Osteoblast (primary cell): ENCODE results near the gene ADAMTS18. TPM values are rescaled to one million over a fixed set of nuclear protein-coding genes. Genes with fewer than 3 reads are reported as not detected.

ENCODE experiments used
- DNase-seq: peaks from one replicate; pipeline ENCODE4 v3.0.0; 2011; ENCODE audit warnings: low spot score, mixed read lengths; ENCODE audit not compliant: insufficient read length; ENCODE audit errors: missing footprints
- H2AFZ ChIP-seq: 2 replicates; pipeline ENCODE4 v1.6.0; 2011; ENCODE audit warnings: mild to moderate bottlenecking, low read length
- H3K27ac ChIP-seq: 2 replicates; pipeline ENCODE4 v1.5.1; 2011; ENCODE audit warnings: mild to moderate bottlenecking, low read depth, low read length, moderate library complexity
- H3K27me3 ChIP-seq: 2 replicates; pipeline ENCODE4 v1.6.0; 2012; ENCODE audit warnings: mild to moderate bottlenecking, control low read depth, inconsistent platforms, low read length, moderate library complexity; ENCODE audit not compliant: insufficient read depth
- H3K36me3 ChIP-seq: 2 replicates; pipeline ENCODE4 v1.5.1; 2011; ENCODE audit warnings: mild to moderate bottlenecking, low read length, control low read depth, moderate library complexity; ENCODE audit not compliant: insufficient read depth
- H3K4me1 ChIP-seq: 2 replicates; pipeline ENCODE4 v1.5.1; 2011; ENCODE audit warnings: mild to moderate bottlenecking, low read length, control low read depth, moderate library complexity; ENCODE audit not compliant: insufficient read depth
- H3K4me2 ChIP-seq: 2 replicates; pipeline ENCODE4 v1.6.0; 2011; ENCODE audit warnings: mild to moderate bottlenecking, low read length; ENCODE audit not compliant: insufficient read depth
- H3K4me3 ChIP-seq: fragments of 200-600 bp; sonication (generic); 3 replicates; pipeline ENCODE4 v1.5.1; 2012; ENCODE audit warnings: mild to moderate bottlenecking, low read length, inconsistent platforms; ENCODE audit not compliant: insufficient read depth
- H3K79me2 ChIP-seq: 2 replicates; pipeline ENCODE4 v1.6.0; 2012; ENCODE audit warnings: mild to moderate bottlenecking, low read length, control low read depth, inconsistent platforms; ENCODE audit not compliant: insufficient read depth
- H3K9me3 ChIP-seq: 2 replicates; pipeline ENCODE4 v1.5.1; 2011; ENCODE audit warnings: low read depth, low read length, control low read depth
- H4K20me1 ChIP-seq: 2 replicates; pipeline ENCODE4 v1.6.0; 2012; ENCODE audit warnings: mild to moderate bottlenecking, low read length, control low read depth; ENCODE audit not compliant: insufficient read depth
- CTCF ChIP-seq: IDR thresholded peaks from 2 replicates; pipeline ENCODE4 v1.5.1; 2011; ENCODE audit warnings: mild to moderate bottlenecking, low read depth, low read length, moderate library complexity; ENCODE audit errors: extremely low read depth
- total RNA-seq: library from RNA; depleted of rRNA; stranded (reverse); fragments of >200 nt; gene quantifications from 2 replicates; pipeline ENCODE4 v1.2.3, GENCODE V29; 2012

Gene ADAMTS18
- total RNA-seq, 1 donor, result not detected

DNA sequence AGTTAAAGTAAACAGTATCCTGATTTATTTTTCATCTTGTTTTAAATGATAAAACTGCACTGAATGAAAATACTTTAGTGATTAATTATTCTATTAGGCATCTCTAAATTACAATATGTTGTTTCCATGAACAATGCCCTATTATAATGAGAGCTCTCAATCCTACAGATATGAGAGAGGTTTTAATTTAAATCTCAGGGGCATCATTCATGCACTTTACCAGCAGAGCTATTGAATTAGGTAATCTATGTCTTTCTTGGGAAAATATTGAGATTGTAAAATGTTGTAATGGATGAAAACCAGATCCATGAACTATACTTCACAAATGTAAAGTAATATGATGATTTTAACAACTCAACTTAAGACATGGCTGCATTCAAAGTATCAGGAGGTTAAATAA, 103.8 kb downstream of the ADAMTS18 start:
- Histone ChIP-seq H3K4me1 (no peaks in the 10 kb centered on the region), H3K4me2 (no peak overlapping the region), H3K27ac (no peak overlapping the region), H3K9me3 (no peaks in the 10 kb centered on the region), H3K27me3 (no peaks in the 10 kb centered on the region), H3K4me3 (no peak overlapping the region), H2AFZ (no peak overlapping the region), H3K79me2 (no peaks in the 10 kb centered on the region), H3K36me3 (no peaks in the 10 kb centered on the region), H4K20me1 (no peaks in the 10 kb centered on the region)
- DNase-seq, result no peak
- TF ChIP-seq CTCF, result no peak

GRCh38 chr16:77330332-77331042, 104.3 kb downstream of the ADAMTS18 start:
- no peak overlapping the region for H3K27ac ChIP-seq

DNA sequence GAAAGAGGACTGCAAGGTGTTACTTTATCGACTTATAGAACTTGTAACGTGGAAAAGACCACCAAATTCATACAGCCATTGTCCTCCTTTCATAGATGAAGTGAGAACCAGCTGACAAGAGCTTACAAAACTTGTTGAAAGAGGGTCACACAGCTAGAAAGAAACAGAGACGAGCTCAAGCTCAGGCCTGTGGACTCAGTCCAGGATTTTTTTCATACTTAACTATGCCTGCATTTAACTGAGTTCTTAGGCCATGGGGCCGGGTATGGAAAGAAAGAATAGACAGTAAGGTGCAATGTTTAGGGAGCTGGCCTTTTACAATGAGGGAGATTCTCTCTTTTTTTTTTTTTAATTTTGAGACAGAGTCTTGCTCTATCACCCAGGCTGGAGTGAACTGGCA, 106.1 kb downstream of the ADAMTS18 start:
- no peak for DNase-seq
- no peaks in the 10 kb centered on the region for H3K36me3 ChIP-seq
- H3K27ac ChIP-seq, result no peak overlapping the region
- H3K9me3 ChIP-seq, result no peaks in the 10 kb centered on the region
- H4K20me1 ChIP-seq, result no peaks in the 10 kb centered on the region
- no peaks in the 10 kb centered on the region for H3K79me2 ChIP-seq
- TF ChIP-seq CTCF, result no peak
- no peaks in the 10 kb centered on the region for H3K27me3 ChIP-seq
- H2AFZ ChIP-seq, result no peak overlapping the region
- H3K4me1 ChIP-seq, result no peaks in the 10 kb centered on the region
- H3K4me3 ChIP-seq, result no peak overlapping the region
- H3K4me2 ChIP-seq, result no peak overlapping the region

More at GRCh38 chr16:77330332-77331042, 104.3 kb downstream of the ADAMTS18 start:
- no peaks in the 10 kb centered on the region for H3K79me2 ChIP-seq
- H3K4me2 ChIP-seq, result no peak overlapping the region
- no peaks in the 10 kb centered on the region for H4K20me1 ChIP-seq
- H2AFZ ChIP-seq, result no peak overlapping the region
- no peaks in the 10 kb centered on the region for H3K4me1 ChIP-seq
- no peaks in the 10 kb centered on the region for H3K9me3 ChIP-seq
- DNase-seq, result no peak
- TF ChIP-seq CTCF, result no peak
- H3K36me3 ChIP-seq, result no peaks in the 10 kb centered on the region
- H3K27me3 ChIP-seq, result no peaks in the 10 kb centered on the region
- no peak overlapping the region for H3K4me3 ChIP-seq

DNA sequence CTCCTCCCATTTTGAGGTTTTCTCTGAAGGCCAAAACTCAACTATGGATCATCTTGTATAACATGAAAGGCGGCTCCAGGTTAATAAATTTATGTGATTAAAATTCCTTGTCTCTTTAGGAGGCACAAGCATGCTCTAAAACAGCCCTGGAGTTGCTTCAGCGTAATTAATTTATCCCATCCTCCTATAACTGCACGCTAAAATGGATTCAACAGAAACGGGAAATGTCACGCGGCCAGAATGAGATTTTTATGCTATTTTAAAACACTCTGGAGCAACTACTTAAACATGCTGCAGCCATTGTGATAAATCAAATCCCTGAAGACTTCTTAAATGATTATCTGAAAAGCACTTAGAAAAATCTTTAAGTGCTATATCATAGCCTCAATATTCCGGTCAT, 106.6 kb downstream of the ADAMTS18 start:
- no peak for DNase-seq
- no peak overlapping the region for H3K4me3 ChIP-seq
- H3K36me3 ChIP-seq, result no peaks in the 10 kb centered on the region
- no peak for TF ChIP-seq CTCF
- no peaks in the 10 kb centered on the region for H4K20me1 ChIP-seq
- H2AFZ ChIP-seq, result no peak overlapping the region
- H3K79me2 ChIP-seq, result no peaks in the 10 kb centered on the region
- H3K27ac ChIP-seq, result no peak overlapping the region
- no peaks in the 10 kb centered on the region for H3K4me1 ChIP-seq
- no peak overlapping the region for H3K4me2 ChIP-seq
- H3K27me3 ChIP-seq, result no peaks in the 10 kb centered on the region
- H3K9me3 ChIP-seq, result no peaks in the 10 kb centered on the region
